K562 (cell line): ENCODE measurements around the gene IPO11. TPM values are rescaled to one million over a fixed set of nuclear protein-coding genes. Genes with fewer than 3 reads are reported as not detected.

Experiments used
- ATAC-seq: fragments of 200-7000 bp; cut with Tn5 transposase; 3 replicates; pipeline ENCODE4 v1.9.1; 2020; ENCODE audit warnings: moderate library complexity
- BruUV-seq: library from RNA; stranded (reverse); fragments of 400-500 nt; replicated peaks from 2 replicates; lab custom pipeline; 2021; lab: Mats Ljungman, UMichigan
- CTCF ChIA-PET: fragments of 300-600 bp; formaldehyde crosslinking; extraction: SDS; loops from one replicate; lab custom pipeline; 2021; ENCODE audit warnings: low intra/inter-chr PET ratio; lab: Yijun Ruan, JAX
- POLR2A ChIA-PET: fragments of 300-600, 350-650 bp; sonication (Branson Sonifier 250); formaldehyde crosslinking; extraction: SDS; loops from one replicate; lab custom pipeline; 2021; ENCODE audit warnings: antibody characterized with exemption, inconsistent platforms; lab: Yijun Ruan, JAX
- DNase-seq, 4 experiments: peaks; one replicate each; pipeline versions ENCODE4 v3.0.0 to v3.0.0-alpha.2; 2011 to 2018; ENCODE audit warnings: low spot score in 3 of 4, mixed read lengths in 3 of 4; ENCODE audit errors: extremely low read depth in 1 of 4
- FAIRE-seq: peaks from 2 replicates; lab custom pipeline; 2011; peaks lifted over from hg19 to GRCh38; lab: Jason Lieb, UNC
- H2AFZ ChIP-seq: 2 replicates; pipeline ENCODE4 v1.6.0; 2011; ENCODE audit warnings: low read depth, low read length, control low read depth, inconsistent platforms
- H3K27ac ChIP-seq: fragments of 200-600 bp; 3 replicates; pipeline ENCODE4 v1.8.0; 2011; ENCODE audit warnings: low read depth, mild to moderate bottlenecking, control low read depth, inconsistent platforms, low read length, moderate library complexity, mixed read lengths; ENCODE audit errors: extremely low read depth
- H3K27me3 ChIP-seq, 2 experiments: fragments of 300-600 bp in 1 of 2; 2 replicates in 1 of 2; 3 replicates in 1 of 2; pipeline versions ENCODE4 v1.6.0 to v1.8.0; 2011; ENCODE audit warnings: inconsistent platforms in 2 of 2, low read length in 2 of 2, mild to moderate bottlenecking in 1 of 2, mixed read lengths in 1 of 2, moderate library complexity in 1 of 2; ENCODE audit not compliant: control insufficient read depth in 2 of 2, insufficient read depth in 2 of 2
- H3K36me3 ChIP-seq: fragments of 300-600 bp; 3 replicates; pipeline ENCODE4 v1.8.0; 2011; ENCODE audit warnings: mild to moderate bottlenecking, low read length, inconsistent platforms; ENCODE audit not compliant: control insufficient read depth, insufficient read depth
- H3K4me1 ChIP-seq, 2 experiments: fragments of 200-600 bp in 1 of 2; replicated peaks in 1 of 2; 2 replicates in 1 of 2; 3 replicates in 1 of 2; pipeline versions ENCODE4 v1.5.1 to v1.8.0; 2011; ENCODE audit warnings: inconsistent platforms in 2 of 2, low read length in 2 of 2, mild to moderate bottlenecking in 1 of 2, mixed read lengths in 1 of 2, moderate library complexity in 1 of 2; ENCODE audit not compliant: control insufficient read depth in 2 of 2, insufficient read depth in 2 of 2
- H3K4me2 ChIP-seq: 2 replicates; pipeline ENCODE4 v1.6.1; 2011; ENCODE audit warnings: low read length, control low read depth, inconsistent platforms, mixed read lengths; ENCODE audit not compliant: insufficient read depth
- H3K4me3 ChIP-seq: fragments of 200-600 bp; sonication (generic), shearing (Covaris generic); 2 replicates; pipeline ENCODE4 v1.5.1; 2016; ENCODE audit warnings: control low read depth, inconsistent platforms
- H3K79me2 ChIP-seq: fragments of 200-600 bp; 3 replicates; pipeline ENCODE4 v1.8.0; 2011; ENCODE audit warnings: low read length, inconsistent platforms; ENCODE audit not compliant: control insufficient read depth, insufficient read depth
- H3K9ac ChIP-seq, 2 experiments: 2 replicates each; pipeline versions ENCODE4 v1.6.0 to v1.6.1; 2011; ENCODE audit warnings: low read depth in 2 of 2, low read length in 2 of 2, control low read depth in 1 of 2, inconsistent platforms in 1 of 2, mild to moderate bottlenecking in 1 of 2, mixed read lengths in 1 of 2; ENCODE audit not compliant: insufficient read depth in 1 of 2
- H3K9me1 ChIP-seq: one replicate; pipeline ENCODE4 v1.6.0; 2011; ENCODE audit warnings: inconsistent platforms, mild to moderate bottlenecking, low read length, moderate library complexity; ENCODE audit not compliant: control insufficient read depth, insufficient read depth
- H3K9me3 ChIP-seq: replicated peaks from 2 replicates; pipeline ENCODE4 v1.5.1; 2011; ENCODE audit warnings: low read depth, low read length, inconsistent platforms; ENCODE audit not compliant: control insufficient read depth, insufficient read depth
- H4K20me1 ChIP-seq: replicated peaks from 2 replicates; pipeline ENCODE4 v1.6.1; 2011; ENCODE audit warnings: low read length, inconsistent platforms, mixed read lengths; ENCODE audit not compliant: control insufficient read depth, insufficient read depth
- AFF4 ChIP-seq: sonication (generic); formaldehyde crosslinking; IDR thresholded peaks from 2 replicates; pipeline ENCODE4 v1.8.0; 2023; ENCODE audit warnings: mild to moderate bottlenecking, missing genetic modification reagents
- ARID1B ChIP-seq: fragments of 450-650 bp; IDR thresholded peaks from 2 replicates; pipeline ENCODE4 v1.6.1; 2016; ENCODE audit warnings: antibody characterized with exemption, mild to moderate bottlenecking, inconsistent platforms
- ARID3B ChIP-seq: fragments of 250-450 bp; sonication (Bioruptor Pico); IDR thresholded peaks from 2 replicates; pipeline ENCODE4 v1.4.0; 2020; ENCODE audit warnings: borderline replicate concordance
- CGGBP1 ChIP-seq: fragments of 250-450 bp; sonication (Bioruptor Pico); IDR thresholded peaks from 2 replicates; pipeline ENCODE4 v1.9.0; 2021; ENCODE audit warnings: mild to moderate bottlenecking
- EGR1 ChIP-seq: fragments of 450-650 bp; conservative IDR thresholded peaks from 2 replicates; pipeline ENCODE4 v1.6.1; 2017; ENCODE audit warnings: mild to moderate bottlenecking
- EWSR1 ChIP-seq: fragments of 450-650 bp; IDR thresholded peaks from 2 replicates; pipeline ENCODE4 v1.6.1; 2018; ENCODE audit warnings: borderline replicate concordance, mild to moderate bottlenecking, low read depth, moderate library complexity; ENCODE audit not compliant: partially characterized antibody
- GTF2F1 ChIP-seq: IDR thresholded peaks from 2 replicates; pipeline ENCODE4 v1.6.1; 2011; ENCODE audit warnings: low read depth, low read length, improper control_type of control experiment
- ILK ChIP-seq: fragments of 450-650 bp; IDR thresholded peaks from 2 replicates; pipeline ENCODE4 v1.6.1; 2016; ENCODE audit warnings: missing genetic modification characterization, low read depth, mild to moderate bottlenecking, missing compliant biosample characterization, moderate library complexity, borderline replicate concordance
- SREBF2 ChIP-seq: sonication (generic); formaldehyde crosslinking; IDR thresholded peaks from 2 replicates; pipeline ENCODE4 v1.4.0; 2020; ENCODE audit warnings: mild to moderate bottlenecking, missing genetic modification reagents
- TFE3 ChIP-seq: fragments of 450-650 bp; formaldehyde crosslinking; IDR thresholded peaks from 2 replicates; pipeline ENCODE4 v1.4.0; 2020; ENCODE audit warnings: mild to moderate bottlenecking, mixed read lengths
- ZC3H4 ChIP-seq: sonication (generic); formaldehyde crosslinking; IDR thresholded peaks from 2 replicates; pipeline ENCODE4 v1.9.0; 2021; ENCODE audit warnings: missing genetic modification reagents, borderline replicate concordance
- ZNF280B ChIP-seq: fragments of 250-450 bp; sonication (Bioruptor Pico); IDR thresholded peaks from 2 replicates; pipeline ENCODE4 v1.5.1; 2021; ENCODE audit warnings: mild to moderate bottlenecking
- ZNF444 ChIP-seq: fragments of 250-450 bp; sonication (Bioruptor Pico); IDR thresholded peaks from 2 replicates; pipeline ENCODE4 v1.4.0; 2020; ENCODE audit warnings: mild to moderate bottlenecking, moderate library complexity
- WGBS: fragments of 100-300 bp; shearing (Covaris generic); methylation state at CpG from one replicate; pipeline ENCODE4 v1.1.6; 2016; ENCODE audit warnings: low coverage, mixed read lengths; ENCODE audit not compliant: insufficient coverage; ENCODE audit errors: missing lambda C conversion rate; 5-methylcytosine and 5-hydroxymethylcytosine counted together
- in situ Hi-C: fragments of 300-500 bp; cut with MboI; formaldehyde crosslinking; loops from 4 replicates; pipeline ENCODE4 v1.15.0; 2018; ENCODE audit warnings: inconsistent platforms, mixed read lengths
- intact Hi-C: fragments of 100-400 bp; cut with micrococcal nuclease; formaldehyde crosslinking; loops from 2 replicates; pipeline ENCODE4 v1.14.2; 2022
- polyA plus RNA-seq, 8 experiments: library from polyadenylated mRNA; depleted of rRNA in 4 of 8; stranded (reverse) in 5 of 8; unstranded in 3 of 8; fragments of >200 nt; fragmentation: Nextera tagmentation in 2 of 8; fragmentation: Illumina TruSeq in 1 of 8; extraction: Ambion mirVana in 2 of 8; extraction: Trizol in 1 of 8; gene quantifications; 2 replicates each; pipeline versions ENCODE4 v1.2.1 to v1.2.3, GENCODE V29; 2011 to 2014; ENCODE audit warnings: inconsistent platforms in 1 of 8, missing spikeins in 1 of 8
- total RNA-seq, 7 experiments: library from RNA; depleted of rRNA in 6 of 7; stranded (reverse); fragments of >200 nt in 6 of 7; fragmentation: Illumina TruSeq in 2 of 7; extraction: Trizol in 2 of 7; gene quantifications; 2 replicates each; pipeline versions ENCODE4 v1.2.1 to v1.2.3, GENCODE V29; 2011 to 2021; ENCODE audit warnings: low replicate concordance in 1 of 7

IPO11 gene
- total and polyA plus RNA-seq, 9 of the 15 experiments (the other 6 are each of a cell fraction or from before 2014, with no cell fraction given): 38.7 to 96.0 (median 70.9) TPM

GRCh38 chr5:62621280-62621679, 208.7 kb downstream of the IPO11 start:
- Histone ChIP-seq H3K36me3 (0 out of 3 replicates have a peak, but pooled peaks cover 2% of the 10 kb centered on the region), H3K27me3 (no peaks in the 10 kb centered on the region), H3K9me1 (no peaks in the 10 kb centered on the region), H3K4me3 (no peak overlapping the region), H4K20me1 (no peaks in the 10 kb centered on the region), H3K4me2 (peak overlapping the region; percentile 51), H3K27ac (no peak overlapping the region), H2AFZ (no peak overlapping the region), H3K9me3 (no peaks in the 10 kb centered on the region), H3K79me2 (peaks cover 6% of the 10 kb centered on the region; the same call in 2 of the 3 replicates), H3K4me1 (peaks cover 0 to 7% of the 10 kb centered on the region in 2 experiments; a peak in 1 of 5 replicates), H3K9ac (peak overlapping the region in 1 of 2 experiments; percentile 17; a peak in 1 of 4 replicates)
- POLR2A ChIA-PET: interaction anchor here (1.2 kb wide), 1 partner anchor 152 kb away, joined by 5 read pairs; no protein-coding TSS in a partner anchor
- FAIRE-seq (peak; percentile 94), ATAC-seq (peak; percentile 100), DNase-seq (peak; percentile 42 to 80 (median 61))
- in situ Hi-C loops (no loop called here), intact Hi-C loops (no loop called here)
- WGBS: 10% methylated on average over 6 of the region's 6 CpGs
- no TSS peak for BruUV-seq
- CTCF ChIA-PET: no interaction called here
- no peak for TF ChIP-seq TFE3 (CRISPR knock-in tag)
- peak; percentile 18; the same call in 1 of the 2 replicates for TF ChIP-seq ARID1B
- TF ChIP-seq SREBF2 (CRISPR knock-in tag): no peak
- TF ChIP-seq ARID3B: no peak
- no peak for TF ChIP-seq ZNF444
- peak; percentile 45; the same call in 1 of the 2 replicates for TF ChIP-seq EGR1
- TF ChIP-seq ILK (tag): no peak
- no peak for TF ChIP-seq AFF4 (CRISPR knock-in tag)
- no peak for TF ChIP-seq EWSR1
- no peak for TF ChIP-seq ZC3H4 (CRISPR knock-in tag)
- no peak for TF ChIP-seq GTF2F1
- no peak for TF ChIP-seq ZNF280B
- no peak for TF ChIP-seq CGGBP1
